Mucosa of descending colon (tissue), 3 donors: ENCODE measurements around the gene WDR70. TPM values are rescaled to one million over a fixed set of nuclear protein-coding genes. Genes with fewer than 3 reads are reported as not detected.
A peak's percentile ranks its signal among the peaks of the same experiment; 100 is the strongest.

Experiments used
- ATAC-seq: fragments of 200-7000 bp; cut with Tn5 transposase; one replicate; pipeline ENCODE4 v1.9.1; 2020; ENCODE audit warnings: mild to moderate bottlenecking, moderate library complexity
- DNase-seq, 3 donors: peaks; one replicate each; pipeline ENCODE4 v3.0.0-alpha.2; 2020
- H3K36me3 ChIP-seq: fragments of 200-600 bp; one replicate; pipeline ENCODE4 v1.8.0; 2021; ENCODE audit warnings: low read depth, mild to moderate bottlenecking
- H3K4me1 ChIP-seq: fragments of 200-600 bp; one replicate; pipeline ENCODE4 v1.8.0; 2021; ENCODE audit warnings: low read depth, mild to moderate bottlenecking
- H3K4me3 ChIP-seq: fragments of 200-600 bp; one replicate; pipeline ENCODE4 v1.8.0; 2021; ENCODE audit warnings: mild to moderate bottlenecking
- H3K9me3 ChIP-seq: fragments of 200-600 bp; one replicate; pipeline ENCODE4 v1.8.0; 2021; ENCODE audit warnings: mild to moderate bottlenecking
- CTCF ChIP-seq: fragments of 200-600 bp; IDR thresholded peaks from one replicate; pipeline ENCODE4 v1.8.0; 2022; ENCODE audit warnings: antibody characterized with exemption, mild to moderate bottlenecking
- intact Hi-C, 2 donors: fragments of 100-400 bp; cut with DNase I in 1 of 2; cut with micrococcal nuclease in 1 of 2; formaldehyde crosslinking; loops; one replicate each; pipeline versions ENCODE4 v1.11.0 to v1.11.1; 2022; cut with DNase I, micrococcal nuclease
- total RNA-seq, 3 donors: library from RNA; stranded (reverse); fragmentation: NEBNext Ultra II Directional in 2 of 3; extraction: Animal tissue kit (Norgen Biotek cat#: 25700) in 2 of 3; gene quantifications; one replicate each; pipeline versions ENCODE4 v1.2.1 to v1.2.4, GENCODE V29; 2021 to 2023
- donor health status: DM: no; HTN: no; CAD: no; lungs with moderate emphysema.
- donor health status: DM: no; HTN: no; CAD: no.
- donor health status: DM: no; HTN: yes; CAD: no.

The WDR70 gene
- total RNA-seq, 3 donors from 2014 or later, result 19.5 to 42.5 (median 38.0) TPM

DNA sequence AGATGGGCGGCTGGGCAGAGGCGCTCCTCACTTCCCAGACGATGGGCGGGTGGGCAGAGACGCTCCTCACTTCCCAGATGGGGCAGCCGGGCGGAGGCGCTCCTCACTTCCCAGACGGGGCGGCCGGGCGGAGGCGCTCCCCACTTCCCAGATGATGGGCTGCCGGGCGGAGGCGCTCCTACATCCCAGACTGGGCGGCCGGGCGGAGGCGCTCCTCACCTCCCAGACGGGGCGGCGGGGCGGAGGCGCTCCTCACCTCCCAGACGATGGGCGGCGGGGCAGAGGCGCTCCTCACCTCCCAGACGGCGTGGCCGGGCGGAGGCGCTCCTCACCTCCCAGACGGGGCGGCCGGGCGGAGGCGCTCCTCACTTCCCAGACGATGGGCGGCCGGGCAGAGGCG lies 140.2 kb downstream of the WDR70 start:
- ATAC-seq (no peak), DNase-seq (peak in 1 of 3 donors; percentile 40)
- Histone ChIP-seq H3K4me3 (no peak overlapping the region), H3K4me1 (peaks cover 4% of the 10 kb centered on the region), H3K36me3 (no peaks in the 10 kb centered on the region), H3K9me3 (peaks cover 3% of the 10 kb centered on the region)
- TF ChIP-seq CTCF, result no peak
- intact Hi-C loops, result no loop called here

- no peak for TF ChIP-seq CTCF
- Histone ChIP-seq H3K4me1 (peaks cover 4% of the 10 kb centered on the region), H3K36me3 (no peaks in the 10 kb centered on the region), H3K9me3 (peaks cover 3% of the 10 kb centered on the region), H3K4me3 (no peak overlapping the region)
- ATAC-seq, result no peak
- intact Hi-C loops, result no loop called here
- no peak for DNase-seq
These were observed 140.7 kb downstream of the WDR70 start for GRCh38 chr5:37519807-37520206.

DNA sequence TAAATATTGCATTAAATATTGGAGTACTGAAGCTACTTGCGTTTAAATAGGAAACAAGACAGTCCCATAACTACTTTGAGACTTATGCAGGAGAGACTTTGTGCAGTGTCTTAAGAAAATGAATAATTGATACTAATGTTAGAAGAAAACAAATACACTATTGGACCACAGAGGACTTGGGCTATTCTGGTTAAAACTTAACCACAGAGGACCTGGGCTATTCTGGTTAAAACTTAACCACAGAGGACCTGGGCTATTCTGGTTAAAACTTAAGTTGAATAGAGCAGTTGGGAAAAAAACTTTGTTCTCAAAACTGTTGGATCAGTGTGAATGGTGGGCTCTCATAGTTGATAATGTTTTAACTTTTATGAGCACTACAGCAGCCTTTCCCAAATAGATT lies 141.7 kb downstream of the WDR70 start:
- intact Hi-C loops, result no loop called here
- H3K4me3 ChIP-seq, result no peak overlapping the region
- TF ChIP-seq CTCF, result no peak
- peaks cover 4% of the 10 kb centered on the region for H3K4me1 ChIP-seq
- peaks cover 3% of the 10 kb centered on the region for H3K9me3 ChIP-seq
- no peak for DNase-seq
- no peaks in the 10 kb centered on the region for H3K36me3 ChIP-seq
- no peak for ATAC-seq

- TF ChIP-seq CTCF, result no peak
- intact Hi-C loops, result no loop called here
- no peak for ATAC-seq
- Histone ChIP-seq H3K36me3 (no peaks in the 10 kb centered on the region), H3K9me3 (no peaks in the 10 kb centered on the region), H3K4me3 (no peak overlapping the region), H3K4me1 (no peaks in the 10 kb centered on the region)
- DNase-seq, result no peak
These were observed 154.0 kb downstream of the WDR70 start for GRCh38 chr5:37532976-37533740.

GRCh38 chr5:37533851-37534250 lies 154.7 kb downstream of the WDR70 start:
- TF ChIP-seq CTCF, result no peak
- no peak overlapping the region for H3K4me3 ChIP-seq
- no peak for DNase-seq
- H3K4me1 ChIP-seq, result no peaks in the 10 kb centered on the region
- intact Hi-C loops, result no loop called here
- ATAC-seq, result no peak
- no peaks in the 10 kb centered on the region for H3K9me3 ChIP-seq
- no peaks in the 10 kb centered on the region for H3K36me3 ChIP-seq
